ENCODE results near the gene NOS3. TPM values are rescaled to one million over a fixed set of nuclear protein-coding genes. Genes with fewer than 3 reads are reported as not detected.
A peak's percentile ranks its signal among the peaks of the same experiment; 100 is the strongest.

NOS3 gene
- total RNA-seq, 6 donors from 2014 or later = 3.1 to 95.3 (median 16.2) TPM

- DNase-seq = no peak
Observed at GRCh38 chr7:150980663-150981062, 10.2 kb upstream of the NOS3 start.

GRCh38 chr7:150981644-150982043, 9.2 kb upstream of the NOS3 start:
- no peak for TF ChIP-seq POLR2A (IDR thresholded peaks at IDR 0.05)
- TF ChIP-seq EP300 (IDR thresholded peaks at IDR 0.05) = no peak
- no peak for TF ChIP-seq POLR2AphosphoS5 (IDR thresholded peaks at IDR 0.05)
- no peak for TF ChIP-seq CTCF (IDR thresholded peaks at IDR 0.05)
- ATAC-seq (ENCODE audit: low FRiP score in 2 of 2) = no peak
- Histone ChIP-seq H3K4me1 (peaks cover 15 to 40% (median 20%) of the 10 kb centered on the region in 4 donors), H3K27ac (no peak overlapping the region), H3K36me3 (no peaks in the 10 kb centered on the region), H3K4me3 (no peak overlapping the region), H3K27me3 (peaks cover 0 to 43% (median 17%) of the 10 kb centered on the region in 4 donors), H3K9me3 (no peaks in the 10 kb centered on the region)
- DNase-seq = no peak
- 66 to 80% methylated on average over 3 to 5 of the region's 6 CpGs for WGBS, 2 donors

More at GRCh38 chr7:150980663-150981062, 10.2 kb upstream of the NOS3 start:
- H3K27ac ChIP-seq = no peak overlapping the region
- H3K4me3 ChIP-seq = no peak overlapping the region
- TF ChIP-seq POLR2AphosphoS5 (IDR thresholded peaks at IDR 0.05) = no peak
- TF ChIP-seq CTCF (IDR thresholded peaks at IDR 0.05) = no peak
- TF ChIP-seq EP300 (IDR thresholded peaks at IDR 0.05) = no peak
- TF ChIP-seq POLR2A (IDR thresholded peaks at IDR 0.05) = no peak
- H3K27me3 ChIP-seq = peaks cover 0 to 43% (median 21%) of the 10 kb centered on the region in 4 donors
- no peak for ATAC-seq (ENCODE audit: low FRiP score in 2 of 2)
- no peaks in the 10 kb centered on the region for H3K36me3 ChIP-seq
- peaks cover 20 to 41% (median 23%) of the 10 kb centered on the region in 4 donors for H3K4me1 ChIP-seq
- 32 to 57% methylated on average over 2 of the region's 2 CpGs for WGBS, 2 donors
- no peaks in the 10 kb centered on the region for H3K9me3 ChIP-seq

- H3K9me3 ChIP-seq = no peaks in the 10 kb centered on the region
- ATAC-seq (ENCODE audit: low FRiP score in 2 of 2) = no peak
- DNase-seq = no peak
- H3K27me3 ChIP-seq = peaks cover 0 to 37% (median 13%) of the 10 kb centered on the region in 4 donors
- no peak overlapping the region for H3K27ac ChIP-seq
- WGBS, 2 donors = 34 to 44% methylated on average over 3 of the region's 3 CpGs
- no peaks in the 10 kb centered on the region for H3K36me3 ChIP-seq
- H3K4me3 ChIP-seq = no peak overlapping the region
- TF ChIP-seq POLR2AphosphoS5 (IDR thresholded peaks at IDR 0.05) = no peak
- no peak for TF ChIP-seq POLR2A (IDR thresholded peaks at IDR 0.05)
- TF ChIP-seq CTCF (IDR thresholded peaks at IDR 0.05) = no peak
- peaks cover 14 to 33% (median 17%) of the 10 kb centered on the region in 4 donors for H3K4me1 ChIP-seq
Observed at GRCh38 chr7:150982351-150982750, 8.5 kb upstream of the NOS3 start.

GRCh38 chr7:150983893-150984368, 6.9 kb upstream of the NOS3 start:
- WGBS, 2 donors = 0 to 3% methylated on average over 2 of the region's 2 CpGs
- Histone ChIP-seq H3K4me3 (no peak overlapping the region), H3K27me3 (peaks cover 0 to 21% (median 5%) of the 10 kb centered on the region in 4 donors), H3K4me1 (peaks cover 12 to 28% (median 17%) of the 10 kb centered on the region in 4 donors), H3K27ac (no peak overlapping the region), H3K36me3 (no peaks in the 10 kb centered on the region), H3K9me3 (no peaks in the 10 kb centered on the region)
- DNase-seq (no peak), ATAC-seq (ENCODE audit: low FRiP score in 2 of 2) (no peak)
- no peak for TF ChIP-seq POLR2A (IDR thresholded peaks at IDR 0.05)
- TF ChIP-seq EP300 (IDR thresholded peaks at IDR 0.05) = no peak
- no peak for TF ChIP-seq POLR2AphosphoS5 (IDR thresholded peaks at IDR 0.05)
- TF ChIP-seq CTCF (IDR thresholded peaks at IDR 0.05) = no peak

GRCh38 chr7:150986099-150986512, 4.7 kb upstream of the NOS3 start:
- H3K27me3 ChIP-seq = peaks cover 0 to 7% (median 0%) of the 10 kb centered on the region in 4 donors
- 4 to 9% methylated on average over 14 to 16 of the region's 16 CpGs for WGBS, 2 donors

More at GRCh38 chr7:150986099-150986512, 4.7 kb upstream of the NOS3 start:
- Histone ChIP-seq H3K27ac (no peak overlapping the region), H3K9me3 (peaks cover 0 to 11% (median under 1%) of the 10 kb centered on the region in 4 donors), H3K36me3 (no peaks in the 10 kb centered on the region), H3K4me3 (no peak overlapping the region), H3K4me1 (peaks cover 11 to 28% (median 24%) of the 10 kb centered on the region in 4 donors)
- ATAC-seq (ENCODE audit: low FRiP score in 2 of 2) = peak; percentile 60 to 65
- DNase-seq = no peak
- no peak for TF ChIP-seq POLR2AphosphoS5 (IDR thresholded peaks at IDR 0.05)
- TF ChIP-seq EP300 (IDR thresholded peaks at IDR 0.05) = no peak
- peak; percentile 30 to 68 (median 56) for TF ChIP-seq CTCF (IDR thresholded peaks at IDR 0.05)
- TF ChIP-seq POLR2A (IDR thresholded peaks at IDR 0.05) = no peak
